Ishikawa (cell line): ENCODE results near the gene RAB17.

Source experiments
- EP300 ChIP-seq: IDR thresholded peaks from 2 replicates; pipeline ENCODE4 v1.6.1; 2012; ENCODE audit warnings: borderline replicate concordance
- REST ChIP-seq: IDR thresholded peaks from 2 replicates; pipeline ENCODE4 v1.6.1; 2012; ENCODE audit warnings: low read depth, mild to moderate bottlenecking

DNA sequence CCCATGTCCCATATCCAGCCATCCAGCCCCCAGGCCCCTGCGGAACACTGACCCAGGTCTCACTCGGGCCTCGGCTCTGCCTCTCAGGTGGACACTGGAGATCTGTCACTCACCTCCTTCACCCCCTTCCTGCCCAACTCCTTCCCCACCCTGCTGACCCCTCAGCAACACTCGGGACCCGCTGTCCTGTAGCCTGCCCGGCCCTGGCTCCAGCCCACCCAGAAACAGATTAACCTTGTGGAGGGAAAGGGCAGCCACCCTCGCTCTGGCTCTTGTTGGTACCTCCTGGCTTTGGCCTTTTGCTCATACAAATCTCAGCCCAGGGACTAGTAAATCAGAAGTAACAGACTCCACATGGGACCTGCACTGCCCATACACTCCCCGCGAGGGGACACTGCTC, 53.9 kb downstream of the RAB17 start:
- TF ChIP-seq REST: no peak
- TF ChIP-seq EP300: no peak
